Stimulated activated naive CD4-positive, alpha-beta T cell (primary cell): ENCODE measurements around the gene ASCL2.
"Not testable (repeated sequence)": the region's sequence is repeated elsewhere in the genome, so short reads cannot be mapped to it uniquely, and the experiment has no call there.

Source experiments
- DNase-seq, 6 experiments: peaks; one replicate each; lab custom pipeline; 2025; lab: John Stamatoyannopoulos, UW

The ASCL2 gene

DNA sequence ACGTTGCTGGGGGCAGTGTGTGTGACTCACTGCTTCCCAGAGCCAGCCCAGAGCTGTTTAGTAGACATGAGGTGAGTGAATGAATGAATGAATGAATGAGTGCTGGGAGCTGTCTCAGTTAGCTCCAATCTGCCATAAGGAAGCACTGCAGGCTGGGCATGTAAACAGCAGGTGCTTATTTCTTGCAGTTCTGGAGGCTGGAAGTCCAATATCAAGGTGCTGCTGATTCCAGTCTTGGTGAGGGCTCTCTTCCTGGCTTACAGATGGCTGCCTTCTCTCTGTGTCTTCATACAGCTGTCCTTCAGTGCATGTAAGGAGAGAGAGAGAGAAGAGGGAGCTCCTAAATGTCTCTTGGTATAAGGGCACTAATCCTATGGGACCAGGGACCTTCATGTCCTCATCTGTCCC is 27.2 kb upstream of the ASCL2 start:
- DNase-seq: no peak

DNA sequence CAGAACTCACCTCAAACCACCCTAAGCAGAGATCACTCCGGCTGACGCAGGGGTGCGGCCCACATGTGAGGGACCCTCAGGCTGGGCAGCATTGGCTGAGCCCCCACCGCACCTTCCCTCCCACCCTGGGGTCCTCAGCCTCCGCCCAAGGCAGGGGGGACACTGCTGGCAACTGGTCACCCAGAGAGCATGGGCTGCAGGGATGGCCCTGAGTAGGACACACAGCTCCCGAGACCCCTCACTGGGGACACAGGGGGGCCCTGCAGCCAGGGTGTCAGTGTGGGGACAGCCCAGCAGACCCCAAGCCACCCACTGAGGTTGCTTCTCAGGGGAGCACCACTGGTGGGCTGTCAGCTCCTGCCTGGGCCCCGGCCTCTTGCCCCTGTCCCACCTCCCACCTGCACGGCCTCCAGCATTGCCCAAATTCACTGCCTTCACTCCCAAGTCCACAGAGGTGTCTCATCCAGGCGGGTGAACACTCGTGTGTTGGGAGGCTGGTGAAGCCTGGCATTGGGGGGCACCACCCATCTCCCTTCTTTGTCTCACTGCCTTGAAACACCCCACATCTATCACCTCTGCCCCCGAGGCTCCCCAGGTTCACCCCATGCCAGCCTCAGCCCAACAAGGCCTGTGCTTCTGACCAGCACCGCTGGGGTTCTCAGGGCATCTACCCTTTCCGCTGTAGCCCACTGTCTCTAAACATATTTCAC is 26.7 kb upstream of the ASCL2 start:
- no peak for DNase-seq

DNA sequence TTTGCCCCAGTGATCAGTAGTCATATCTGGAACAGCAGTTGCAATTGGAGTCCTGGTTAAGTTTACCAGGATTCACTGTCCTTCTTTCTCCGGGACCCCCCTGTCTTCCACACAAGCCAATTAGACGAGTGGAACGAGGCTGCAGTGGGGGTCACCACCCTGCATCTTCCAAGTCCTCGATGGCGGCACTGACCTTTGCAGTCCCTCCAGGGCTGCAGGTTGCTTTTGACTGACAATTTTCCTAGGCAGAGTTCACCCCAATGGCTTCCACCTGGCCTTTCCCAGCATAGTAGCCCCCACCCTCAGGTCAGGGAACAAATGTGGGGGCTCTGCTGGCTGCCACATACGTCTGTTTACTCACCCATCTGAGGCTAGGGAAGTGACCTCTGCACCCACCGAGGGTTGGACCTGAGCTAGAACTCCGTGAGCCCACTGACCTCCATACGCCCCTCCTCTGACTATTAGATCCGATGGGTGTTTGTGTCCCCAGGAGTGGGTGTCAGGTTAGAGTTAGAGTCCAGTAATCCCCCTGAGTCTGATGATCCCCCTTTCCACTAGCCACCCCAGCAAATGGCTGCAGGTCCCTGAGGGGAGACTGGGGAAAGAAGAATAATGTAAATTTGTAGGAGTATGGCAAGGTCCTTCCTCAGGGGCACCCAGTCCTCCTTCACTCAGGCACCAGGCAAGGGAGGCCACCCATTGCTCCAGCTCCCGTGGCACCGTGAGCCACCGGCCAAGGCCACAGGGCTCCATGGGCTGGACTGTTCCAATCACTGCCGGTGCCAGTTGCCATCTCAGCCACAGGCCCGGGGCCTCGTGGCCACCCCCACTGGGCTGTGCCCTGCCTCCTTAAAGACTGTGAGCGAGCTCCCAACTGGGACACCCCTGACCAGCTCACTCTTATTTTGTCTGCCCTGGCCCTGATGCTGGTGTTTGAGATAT is 25.9 kb upstream of the ASCL2 start:
- no peak for DNase-seq

DNA sequence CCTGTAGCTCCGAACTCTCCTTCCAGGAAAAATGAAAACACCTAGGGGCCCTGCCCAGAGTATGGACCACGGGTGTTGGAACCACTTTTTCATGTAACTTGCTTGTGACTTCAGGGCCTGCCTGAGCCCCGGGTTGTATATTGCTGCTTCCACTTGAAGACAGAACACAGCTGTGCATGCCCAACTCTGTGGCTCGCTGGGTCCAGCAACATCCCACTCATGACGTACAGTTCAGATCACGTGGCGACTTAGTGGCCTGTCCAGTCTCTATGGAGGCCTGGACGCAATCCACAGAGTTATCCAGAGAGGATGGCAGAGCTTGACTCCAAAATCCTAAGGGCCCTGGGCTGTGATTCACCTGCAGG is 24.5 kb upstream of the ASCL2 start:
- DNase-seq: no peak

DNA sequence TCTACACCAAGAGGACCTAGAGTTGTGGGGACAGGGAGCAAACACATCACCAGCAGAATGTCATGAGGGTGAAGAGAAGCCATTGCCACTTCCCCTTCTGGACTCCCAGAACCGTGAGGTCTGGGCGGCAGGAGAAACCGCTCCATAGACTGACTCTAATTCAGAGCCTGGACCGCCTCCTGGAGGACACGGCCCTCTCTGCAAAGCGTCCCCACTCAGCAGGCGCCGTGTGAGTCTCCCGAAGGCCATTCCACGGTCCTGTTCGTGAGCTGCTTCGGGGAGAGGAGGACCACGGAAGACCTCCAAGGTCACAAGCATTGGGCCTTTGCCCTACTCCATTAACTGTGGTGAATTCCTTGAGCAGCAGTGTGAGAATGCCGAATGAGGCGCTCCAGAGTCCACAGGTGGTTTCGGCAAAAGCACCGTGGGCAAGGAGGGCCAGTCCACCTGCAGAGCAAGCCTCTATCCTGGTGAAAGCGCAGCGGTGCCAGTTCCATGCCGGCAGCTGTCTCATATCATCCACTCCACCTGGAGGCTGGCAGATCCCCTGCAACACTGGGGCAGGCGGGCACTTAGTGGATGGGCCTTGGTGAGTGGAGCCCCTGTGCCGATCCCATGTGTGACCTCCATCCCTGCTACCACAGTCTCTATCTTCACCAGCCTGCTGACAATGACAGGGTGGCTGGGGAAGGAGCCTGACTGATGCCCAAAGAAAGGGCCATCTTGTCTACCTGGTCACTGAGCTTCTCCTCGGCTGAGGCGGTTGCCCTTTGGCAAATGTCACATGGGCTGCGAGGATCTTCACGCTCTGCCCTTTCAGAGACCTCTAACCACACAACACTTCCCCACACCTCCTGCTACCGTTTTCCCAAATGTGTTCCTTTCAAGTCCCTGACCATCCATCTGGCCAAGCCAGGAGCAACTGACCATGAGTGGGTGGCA is 23.9 kb upstream of the ASCL2 start:
- DNase-seq: no peak

DNA sequence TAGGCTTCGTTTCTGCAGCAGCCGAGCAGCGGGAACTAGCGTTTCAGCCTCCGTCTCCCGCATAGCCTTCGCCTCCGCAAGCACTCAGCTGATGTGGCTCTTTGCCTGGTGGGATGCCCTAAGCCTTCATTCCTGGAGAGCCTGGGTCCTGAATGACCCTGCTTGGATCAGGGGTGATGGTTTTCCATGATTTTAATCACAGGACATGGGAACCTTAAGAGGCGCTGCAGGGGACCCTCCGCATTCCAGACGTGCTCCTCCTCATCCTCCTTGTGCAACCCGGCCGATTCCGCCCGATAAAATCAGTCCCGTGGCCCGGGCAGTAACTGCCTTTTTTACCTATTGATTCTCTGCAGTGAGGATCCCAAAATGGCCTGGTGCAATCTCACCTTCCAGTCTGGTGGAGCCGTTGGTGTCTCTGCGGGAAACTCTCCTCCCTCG is 23.2 kb upstream of the ASCL2 start:
- no peak for DNase-seq

DNA sequence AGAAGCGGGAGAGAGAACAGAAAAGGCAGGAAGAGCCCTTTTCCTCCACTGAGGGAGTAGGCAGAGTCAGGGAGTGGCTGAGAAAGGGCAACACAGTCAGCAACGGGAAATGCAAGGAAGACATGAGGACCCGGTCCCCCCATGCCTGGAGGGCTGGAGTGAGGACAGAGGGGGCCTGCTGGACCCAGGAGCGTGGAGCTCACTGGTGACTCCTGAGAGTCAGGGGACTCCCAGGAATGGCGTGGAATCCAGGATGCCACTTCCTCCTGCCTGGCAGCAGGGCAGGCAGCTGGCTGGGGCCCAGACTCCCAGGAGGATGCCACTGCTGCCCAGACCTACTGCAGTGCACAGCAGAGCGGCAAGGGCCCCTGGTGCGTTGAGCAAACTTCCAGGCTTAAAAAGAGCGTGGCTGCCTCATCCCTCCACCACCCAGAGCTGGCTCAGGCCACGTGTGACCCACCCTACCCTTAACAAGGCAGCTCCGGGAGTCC is 20.0 kb upstream of the ASCL2 start:
- no peak for DNase-seq

DNA sequence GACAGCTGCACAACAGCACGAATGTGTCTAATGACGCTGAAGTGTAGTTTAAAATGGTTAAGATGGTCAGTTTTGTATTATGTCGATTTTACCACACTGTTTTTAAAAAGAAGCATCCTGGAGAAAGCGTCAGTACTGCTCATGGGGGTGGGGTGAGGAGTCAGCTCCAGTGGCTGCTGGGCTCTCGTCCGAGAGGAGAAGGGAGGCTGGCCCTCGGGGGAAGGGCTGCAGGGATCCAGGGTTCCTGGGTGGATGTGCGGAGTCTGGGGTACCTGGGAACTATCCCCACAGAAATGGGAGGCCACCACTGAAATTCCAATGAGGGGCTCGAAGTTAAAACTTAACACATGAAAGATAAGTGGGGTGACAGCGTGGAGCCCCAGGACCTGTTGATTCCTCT is 19.5 kb upstream of the ASCL2 start:
- no peak for DNase-seq

DNA sequence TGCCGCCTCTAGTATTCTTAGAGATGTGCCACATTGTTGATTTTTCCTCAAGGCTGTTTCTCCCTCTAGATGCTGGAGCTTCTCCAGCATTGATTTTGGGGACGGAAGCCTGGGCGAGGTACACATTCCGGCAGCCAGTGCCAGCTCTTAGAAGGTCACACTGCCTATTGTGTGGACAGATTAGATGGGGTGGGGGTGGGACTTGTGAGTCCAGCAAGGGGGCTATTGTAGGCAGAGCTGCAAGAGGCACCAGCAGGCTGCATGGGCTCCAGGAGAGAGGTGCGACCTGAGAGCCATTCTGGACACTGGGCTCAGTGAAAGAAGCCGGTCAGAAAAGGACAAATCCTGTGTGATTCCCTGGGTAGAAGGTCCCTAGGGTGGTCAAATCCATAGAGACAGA is 19.0 kb upstream of the ASCL2 start:
- no peak for DNase-seq

DNA sequence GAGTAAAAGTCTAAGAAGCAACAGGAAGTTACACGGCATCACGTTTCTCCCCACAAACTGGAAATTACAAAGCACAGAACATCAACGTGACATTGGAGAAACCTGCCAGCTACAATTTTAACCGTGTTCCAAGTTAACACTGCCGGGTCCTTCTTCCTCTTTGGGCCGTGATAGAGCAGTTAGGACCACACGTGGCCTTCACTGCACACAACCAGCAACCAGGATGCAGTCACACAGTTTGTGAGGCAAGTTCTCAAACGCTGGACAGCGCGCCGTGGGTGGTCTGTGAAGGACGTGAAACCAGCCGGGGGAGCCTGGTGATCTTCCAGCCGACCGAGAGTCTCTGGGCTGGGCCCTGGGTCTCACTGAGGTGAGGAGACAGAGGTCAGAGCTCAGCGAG is 16.7 kb upstream of the ASCL2 start:
- DNase-seq: no peak

DNA sequence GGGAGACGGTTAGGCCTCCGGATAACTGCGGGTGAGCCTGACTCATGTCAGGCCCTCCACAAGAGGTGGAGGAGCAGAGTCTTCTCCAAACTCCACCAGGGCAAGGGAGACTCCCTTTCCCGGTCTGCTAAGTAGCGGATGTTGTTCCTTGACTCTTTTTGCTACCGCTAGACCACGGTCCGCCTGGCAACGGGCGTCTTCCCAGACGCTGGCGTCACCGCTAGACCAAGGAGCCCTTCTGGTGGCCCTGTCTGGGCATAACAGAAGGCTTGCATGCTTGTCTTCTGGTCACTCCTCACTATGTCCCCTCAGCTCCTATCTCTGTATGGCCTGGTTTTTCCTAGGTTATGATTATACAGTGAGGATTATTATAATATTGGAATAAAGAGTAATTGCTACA is 16.0 kb upstream of the ASCL2 start:
- not testable (repeated sequence) for DNase-seq

DNA sequence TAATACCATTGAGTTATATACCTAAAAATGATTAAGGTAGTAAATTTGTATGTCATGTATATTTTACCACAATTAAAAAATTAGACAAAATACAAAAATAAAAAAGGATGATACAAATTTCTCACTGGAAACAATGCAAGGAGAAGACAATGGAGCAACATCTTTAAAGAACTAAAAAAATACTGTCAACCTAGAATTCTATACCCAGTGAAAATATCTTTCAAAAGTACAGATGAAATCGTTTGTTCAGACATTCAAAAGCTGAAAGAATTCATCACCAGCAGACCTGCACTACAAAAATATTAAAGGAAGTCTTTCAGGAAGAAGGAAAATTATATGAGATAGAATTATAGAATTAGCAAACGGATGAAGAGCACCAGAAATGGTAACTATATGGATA is 9.8 kb upstream of the ASCL2 start:
- DNase-seq: no peak

DNA sequence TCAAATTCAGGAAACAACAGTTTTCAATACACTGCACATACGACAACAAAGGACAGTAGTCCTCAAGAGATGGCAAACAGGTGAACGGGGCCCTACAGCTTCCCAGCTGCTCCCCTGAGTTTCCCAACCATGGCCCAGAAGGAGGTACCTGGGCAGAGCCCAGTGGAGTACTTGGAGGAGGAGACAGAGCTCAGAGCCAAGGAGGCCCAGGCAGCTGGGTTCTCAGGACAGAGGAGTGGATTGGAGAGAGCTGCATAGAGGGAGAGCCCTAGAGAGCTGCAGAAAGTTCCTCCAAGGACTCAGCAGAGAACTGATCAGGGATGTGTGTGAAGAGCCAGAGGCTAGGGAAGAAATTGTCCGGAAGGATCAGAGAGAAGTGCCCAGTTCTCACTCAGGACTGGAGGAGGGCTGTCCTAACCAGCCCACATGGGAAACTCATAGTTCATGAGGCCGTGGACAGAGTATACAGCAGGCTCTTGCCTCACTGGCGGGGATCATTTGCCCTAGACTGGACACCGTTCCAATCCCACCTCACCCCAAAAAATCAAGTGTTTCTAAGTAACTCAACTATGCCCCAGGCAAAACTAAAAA is 7.6 kb upstream of the ASCL2 start:
- no peak for DNase-seq

DNA sequence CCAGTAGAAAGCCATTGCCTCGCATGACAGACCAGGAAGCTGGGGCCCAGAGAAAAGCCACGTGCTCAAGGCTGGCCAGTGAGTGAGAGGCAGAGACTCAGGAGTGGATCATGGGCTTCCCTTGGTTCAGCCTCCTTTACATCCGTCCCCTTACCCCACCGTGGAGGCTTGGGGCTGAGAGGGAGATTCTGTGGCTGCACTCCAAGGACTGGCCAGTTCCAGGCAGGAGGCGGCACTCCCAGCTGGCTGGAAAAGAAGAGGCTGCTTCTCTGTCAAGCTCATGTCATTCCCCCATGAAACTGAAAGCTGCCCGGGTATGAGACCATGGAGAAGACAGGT is 6.6 kb upstream of the ASCL2 start:
- DNase-seq: no peak

DNA sequence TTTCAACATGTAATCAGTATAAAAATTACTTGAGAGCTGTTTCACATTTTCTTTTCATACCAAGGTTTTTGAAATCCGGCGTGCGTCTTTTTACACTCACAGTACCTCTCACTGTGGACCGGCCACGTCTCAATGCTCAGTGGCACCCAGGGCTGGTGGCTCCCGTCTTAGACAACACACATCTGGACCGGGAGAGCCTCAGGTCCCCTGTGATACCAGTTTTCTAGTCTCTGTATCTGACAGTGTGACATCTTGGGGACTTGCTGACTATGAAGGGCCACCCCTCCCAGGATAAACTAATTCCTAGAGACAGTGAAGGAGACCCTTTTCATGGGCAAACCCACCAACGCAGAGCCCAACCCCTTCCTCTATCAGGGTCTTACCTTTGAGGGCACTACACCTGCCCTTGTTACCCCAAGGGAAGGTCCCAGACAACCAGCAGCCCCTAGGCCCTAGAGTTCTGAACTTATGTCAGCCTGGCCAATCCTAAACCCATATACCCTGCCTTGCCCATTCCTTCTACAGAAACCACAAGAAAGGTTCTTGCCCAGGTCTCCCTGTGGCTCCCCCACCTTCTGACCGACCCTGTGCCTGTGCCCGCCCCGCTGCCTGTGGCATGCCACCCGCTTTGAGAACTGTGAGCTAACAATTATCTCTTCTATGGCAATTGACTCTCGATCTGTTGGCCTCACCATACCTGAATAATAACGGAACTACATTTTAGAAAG is 6.1 kb upstream of the ASCL2 start:
- no peak for DNase-seq

DNA sequence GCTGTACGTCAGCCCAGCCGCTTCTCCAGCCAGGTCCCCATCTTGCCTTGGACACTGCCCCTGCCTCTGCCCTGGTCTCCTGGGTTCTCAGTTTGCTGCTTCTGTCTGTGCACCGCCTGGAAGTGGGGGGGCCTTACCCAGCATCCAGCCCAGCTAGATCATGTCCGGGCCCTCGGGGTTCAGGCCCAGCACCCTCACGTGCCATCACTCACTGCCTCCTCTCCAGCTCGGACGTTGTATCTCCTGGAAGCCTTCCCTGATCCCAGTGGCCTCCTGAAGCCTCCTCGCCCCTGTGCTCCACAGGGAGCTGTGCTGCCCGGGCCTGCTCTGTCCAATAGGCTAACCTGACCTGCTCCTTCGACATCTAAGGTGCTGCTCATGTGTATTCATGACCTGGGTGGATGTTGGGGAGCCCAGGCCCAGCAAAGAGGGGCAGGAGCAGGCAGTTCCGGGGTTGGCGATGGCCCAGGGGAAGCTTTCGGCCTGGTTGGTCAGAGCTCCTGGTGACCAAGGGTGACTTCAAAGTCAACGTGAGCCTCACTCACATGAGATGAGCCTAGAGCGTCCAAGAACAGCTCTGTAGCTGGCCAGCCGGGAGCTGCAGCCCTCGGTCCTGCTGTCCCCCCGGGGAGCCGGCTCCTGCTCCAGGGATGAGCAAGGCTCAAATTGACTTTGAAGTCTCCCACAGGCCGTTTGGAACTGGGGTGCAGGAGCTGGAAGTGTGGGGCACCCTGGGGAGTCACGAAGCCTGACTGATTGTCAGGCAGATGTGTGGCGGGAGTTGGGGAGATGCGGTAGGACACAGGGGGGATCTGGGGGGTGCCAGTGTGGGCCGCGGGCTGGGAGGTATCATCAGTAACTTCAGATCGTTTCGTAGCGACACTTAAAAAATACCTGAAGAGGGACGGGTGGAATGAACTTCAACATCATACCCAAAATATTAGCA is 5.2 kb upstream of the ASCL2 start:
- DNase-seq: no peak

DNA sequence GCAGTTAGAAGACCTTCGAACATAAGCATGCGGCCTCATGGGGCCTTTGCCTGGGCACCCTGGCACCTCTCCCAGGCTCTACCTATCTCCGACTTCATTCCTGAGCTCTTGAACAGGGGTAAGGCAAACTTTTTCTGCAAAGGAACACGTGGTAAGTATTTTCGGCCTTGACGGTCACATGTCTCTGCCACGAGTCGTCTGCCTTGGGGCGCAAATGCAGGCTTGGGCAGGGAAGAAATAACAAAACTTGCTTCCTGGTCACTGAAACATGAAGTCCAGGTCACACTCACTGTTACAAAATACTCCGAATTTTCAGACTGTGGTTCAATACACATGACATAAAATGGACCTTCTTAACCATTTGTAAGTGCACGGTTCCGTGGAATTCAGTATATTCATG is 3.4 kb upstream of the ASCL2 start:
- no peak for DNase-seq

DNA sequence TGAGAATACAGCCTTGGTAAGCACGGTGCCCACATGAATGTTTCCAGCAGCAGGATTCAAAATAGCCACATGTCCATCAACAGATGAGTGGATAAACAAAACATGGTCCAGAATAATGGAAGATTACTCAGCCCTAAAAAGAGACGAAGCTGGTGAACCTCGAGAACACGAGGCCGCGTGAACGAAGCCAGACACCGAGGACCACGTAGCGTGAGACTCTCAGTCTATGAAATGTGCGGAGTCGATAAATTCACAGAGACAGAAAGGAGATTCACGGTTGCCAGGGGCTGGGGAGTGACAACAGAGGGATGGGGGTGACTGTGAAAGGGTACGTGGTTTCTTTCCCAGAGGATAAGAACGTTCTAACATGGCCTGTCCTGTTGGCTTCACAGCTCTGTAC is 2.9 kb upstream of the ASCL2 start:
- no peak for DNase-seq

DNA sequence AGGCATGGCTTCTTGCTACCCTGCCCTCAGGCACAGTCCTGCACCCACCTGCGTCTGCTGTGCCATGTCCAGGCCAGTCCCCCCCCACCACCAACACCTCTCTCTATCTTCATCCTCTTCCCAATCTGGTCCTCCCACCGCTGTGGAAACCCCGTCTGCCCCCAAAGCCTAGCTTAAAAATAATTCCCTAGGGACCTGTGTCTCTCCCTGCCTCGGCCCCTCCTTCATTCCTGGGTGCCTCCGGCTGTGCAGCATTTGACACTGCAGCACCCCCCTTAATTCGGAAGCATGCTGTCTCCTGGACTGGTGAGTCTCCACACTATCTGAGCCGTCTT is 2.5 kb upstream of the ASCL2 start:
- DNase-seq: no peak
